Measurements from ENCODE around the gene AUTS2. TPM values are rescaled to one million over a fixed set of nuclear protein-coding genes. Genes with fewer than 3 reads are reported as not detected.

The AUTS2 gene
- total RNA-seq, 2 experiments from 2014 or later: 2.4 to 3.0 TPM

DNA sequence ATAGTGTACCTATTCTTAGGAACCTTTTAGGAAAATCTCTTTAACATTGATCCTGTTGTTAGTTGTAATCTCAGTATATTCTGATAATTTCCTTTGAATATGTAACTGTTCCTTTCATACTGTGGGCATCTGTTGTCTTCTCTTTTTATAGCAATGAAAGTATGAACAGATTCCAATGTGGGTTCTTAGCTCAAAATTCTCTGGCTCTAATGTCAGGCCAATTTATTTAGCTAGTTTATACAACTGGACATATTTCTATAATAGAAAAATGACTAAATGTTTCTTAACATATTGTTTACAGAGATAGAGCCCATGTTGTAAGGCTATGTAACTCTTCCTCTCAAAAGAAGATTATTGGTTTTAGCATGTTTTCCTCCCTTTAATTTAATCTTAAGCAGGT, 363.2 kb downstream of the AUTS2 start:
- H3K27me3 Mint-ChIP-seq: peaks cover 2% of the 10 kb centered on the region
- H3K36me3 Mint-ChIP-seq (ENCODE audit: low read depth): no peaks in the 10 kb centered on the region
- no peak for ATAC-seq
- no peaks in the 10 kb centered on the region for H3K9me3 Mint-ChIP-seq (ENCODE audit: low read depth)
- no peak for DNase-seq
- no peak overlapping the region for H3K4me3 Mint-ChIP-seq
- peaks cover 9% of the 10 kb centered on the region for H3K4me1 Mint-ChIP-seq
- no peak overlapping the region for H3K27ac Mint-ChIP-seq
- ChIA-PET CTCF (interaction anchor here (1.3 kb wide), 1 partner anchor 8 kb away, joined by 5 read pairs; no protein-coding TSS in a partner anchor), POLR2A (no interaction called here)
- intact Hi-C loops (cut with DNase I, micrococcal nuclease): no loop called here

DNA sequence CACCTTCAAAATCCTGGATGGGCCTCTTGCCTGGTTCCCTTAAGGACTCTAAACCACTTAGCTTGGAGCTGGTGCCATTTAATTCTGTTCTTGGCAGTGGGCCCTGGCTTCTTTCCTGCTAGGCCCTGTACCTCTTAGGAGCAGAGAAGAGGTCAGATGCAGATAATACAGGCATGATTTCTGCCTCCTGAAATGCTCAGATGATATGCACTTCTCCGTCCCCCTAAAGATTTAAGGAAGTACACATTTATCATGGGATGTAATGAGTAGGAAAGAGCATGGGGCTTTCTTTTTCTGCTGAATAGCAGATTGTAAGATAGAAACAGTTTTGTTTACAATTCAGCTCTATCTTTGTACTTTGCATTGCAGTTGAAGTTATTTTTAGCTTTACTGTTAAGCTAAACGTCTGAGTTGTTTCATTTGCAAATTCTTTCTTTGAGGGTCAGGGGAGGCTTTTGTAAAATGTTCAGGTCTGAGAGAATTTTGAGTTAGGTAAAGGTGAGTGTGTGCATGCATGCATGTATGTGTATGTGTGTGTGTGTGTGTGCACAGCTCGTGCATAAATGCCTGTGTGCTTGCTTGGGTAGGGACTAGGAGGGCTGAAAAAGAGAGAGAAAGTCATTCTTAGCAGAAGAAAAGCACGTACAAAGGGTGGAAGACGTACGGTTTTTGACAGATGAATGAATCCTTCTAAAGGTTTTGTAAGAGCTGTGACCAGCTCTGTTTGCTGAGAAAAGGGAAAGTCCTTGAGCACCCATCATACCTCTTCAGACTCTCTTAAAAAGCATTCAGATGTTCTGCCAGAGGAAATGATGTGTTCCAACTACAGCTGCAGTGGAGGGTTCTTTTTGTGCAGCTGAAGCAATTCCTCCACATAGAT, 364.2 kb downstream of the AUTS2 start:
- Mint-ChIP-seq H3K36me3 (ENCODE audit: low read depth) (no peaks in the 10 kb centered on the region), H3K4me3 (no peak overlapping the region), H3K4me1 (peaks cover 10% of the 10 kb centered on the region), H3K27me3 (peaks cover 7% of the 10 kb centered on the region), H3K9me3 (ENCODE audit: low read depth) (no peaks in the 10 kb centered on the region), H3K27ac (no peak overlapping the region)
- ATAC-seq: no peak
- ChIA-PET CTCF (interaction anchor here (1.3 kb wide), 1 partner anchor 9 kb away, joined by 5 read pairs; no protein-coding TSS in a partner anchor), POLR2A (no interaction called here)
- DNase-seq: no peak
- intact Hi-C loops (cut with DNase I, micrococcal nuclease): no loop called here

GRCh38 chr7:69963393-69963792, 365.1 kb downstream of the AUTS2 start:
- intact Hi-C loops (cut with DNase I, micrococcal nuclease): no loop called here
- Mint-ChIP-seq H3K27ac (no peak overlapping the region), H3K9me3 (ENCODE audit: low read depth) (no peaks in the 10 kb centered on the region)

GRCh38 chr7:69966766-69967591, 368.7 kb downstream of the AUTS2 start:
- intact Hi-C loops (cut with DNase I, micrococcal nuclease): no loop called here
- CTCF ChIA-PET: no interaction called here

More at GRCh38 chr7:69963393-69963792, 365.1 kb downstream of the AUTS2 start:
- peaks cover 15% of the 10 kb centered on the region for H3K4me1 Mint-ChIP-seq
- DNase-seq: no peak
- no peaks in the 10 kb centered on the region for H3K36me3 Mint-ChIP-seq (ENCODE audit: low read depth)
- no peak for ATAC-seq
- peaks cover 11% of the 10 kb centered on the region for H3K27me3 Mint-ChIP-seq
- CTCF ChIA-PET: interaction anchor here (1.4 kb wide), 1 partner anchor 9 kb away, joined by 4 read pairs; no protein-coding TSS in a partner anchor
- POLR2A ChIA-PET: no interaction called here
- no peak overlapping the region for H3K4me3 Mint-ChIP-seq

GRCh38 chr7:69967689-69968450, 369.6 kb downstream of the AUTS2 start:
- Mint-ChIP-seq H3K27ac (no peak overlapping the region), H3K27me3 (peaks cover 11% of the 10 kb centered on the region), H3K4me3 (no peak overlapping the region), H3K9me3 (ENCODE audit: low read depth) (no peaks in the 10 kb centered on the region), H3K4me1 (peaks cover 9% of the 10 kb centered on the region), H3K36me3 (ENCODE audit: low read depth) (no peaks in the 10 kb centered on the region)
- intact Hi-C loops (cut with DNase I, micrococcal nuclease): no loop called here
- DNase-seq: no peak
- ChIA-PET POLR2A (no interaction called here), CTCF (interaction anchor here (0.6 kb wide), 1 partner anchor 1053 kb away, joined by 3 read pairs; no protein-coding TSS in a partner anchor)
- no peak for ATAC-seq

More at GRCh38 chr7:69966766-69967591, 368.7 kb downstream of the AUTS2 start:
- peaks cover 15% of the 10 kb centered on the region for H3K4me1 Mint-ChIP-seq
- H3K9me3 Mint-ChIP-seq (ENCODE audit: low read depth): no peaks in the 10 kb centered on the region
- peaks cover 11% of the 10 kb centered on the region for H3K27me3 Mint-ChIP-seq
- DNase-seq (no peak), ATAC-seq (no peak)
- H3K4me3 Mint-ChIP-seq: no peak overlapping the region
- POLR2A ChIA-PET: no interaction called here
- H3K36me3 Mint-ChIP-seq (ENCODE audit: low read depth): no peaks in the 10 kb centered on the region
- no peak overlapping the region for H3K27ac Mint-ChIP-seq

- ATAC-seq (no peak), DNase-seq (no peak)
- Mint-ChIP-seq H3K36me3 (ENCODE audit: low read depth) (no peaks in the 10 kb centered on the region), H3K4me3 (no peak overlapping the region), H3K27ac (no peak overlapping the region), H3K27me3 (peaks cover 11% of the 10 kb centered on the region), H3K9me3 (ENCODE audit: low read depth) (no peaks in the 10 kb centered on the region), H3K4me1 (peaks cover 7% of the 10 kb centered on the region)
- ChIA-PET CTCF (no interaction called here), POLR2A (no interaction called here)
- intact Hi-C loops (cut with DNase I, micrococcal nuclease): no loop called here
These were observed 370.8 kb downstream of the AUTS2 start for GRCh38 chr7:69968969-69969556.

GRCh38 chr7:69981646-69982045, 383.4 kb downstream of the AUTS2 start:
- ChIA-PET CTCF (no interaction called here), POLR2A (no interaction called here)
- ATAC-seq (no peak), DNase-seq (no peak)
- Mint-ChIP-seq H3K27ac (no peak overlapping the region), H3K27me3 (no peaks in the 10 kb centered on the region), H3K4me1 (no peaks in the 10 kb centered on the region), H3K36me3 (ENCODE audit: low read depth) (no peaks in the 10 kb centered on the region), H3K9me3 (ENCODE audit: low read depth) (peaks cover 2% of the 10 kb centered on the region), H3K4me3 (no peak overlapping the region)
- intact Hi-C loops (cut with DNase I, micrococcal nuclease): no loop called here

DNA sequence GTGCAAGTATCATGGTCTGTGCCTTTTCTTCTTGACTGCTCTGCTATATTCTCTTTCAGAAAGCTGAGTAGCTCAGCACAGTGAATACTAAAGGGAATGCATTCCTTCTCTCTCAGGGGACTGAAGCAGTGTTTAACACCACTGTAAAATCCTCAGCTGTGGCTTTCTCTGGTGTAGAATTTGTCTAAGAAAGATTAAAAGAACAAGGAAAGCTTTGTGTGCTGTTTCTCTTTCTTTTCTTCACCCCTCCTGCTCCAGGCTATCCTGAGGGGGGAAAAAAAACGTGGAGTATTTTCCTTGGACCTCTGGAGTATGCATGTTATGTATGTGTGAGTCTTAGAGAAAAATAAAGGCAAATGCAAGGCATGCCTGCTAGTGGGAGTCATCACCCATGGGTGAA, 383.9 kb downstream of the AUTS2 start:
- POLR2A ChIA-PET: no interaction called here
- CTCF ChIA-PET: interaction anchor here (0.6 kb wide), 1 partner anchor 748 kb away, joined by 3 read pairs; no protein-coding TSS in a partner anchor
- ATAC-seq: no peak
- H3K36me3 Mint-ChIP-seq (ENCODE audit: low read depth): no peaks in the 10 kb centered on the region
- H3K4me3 Mint-ChIP-seq: no peak overlapping the region
- H3K9me3 Mint-ChIP-seq (ENCODE audit: low read depth): no peaks in the 10 kb centered on the region
- intact Hi-C loops (cut with DNase I, micrococcal nuclease): no loop called here
- no peaks in the 10 kb centered on the region for H3K27me3 Mint-ChIP-seq
- H3K4me1 Mint-ChIP-seq: no peaks in the 10 kb centered on the region
- H3K27ac Mint-ChIP-seq: no peak overlapping the region
- no peak for DNase-seq

DNA sequence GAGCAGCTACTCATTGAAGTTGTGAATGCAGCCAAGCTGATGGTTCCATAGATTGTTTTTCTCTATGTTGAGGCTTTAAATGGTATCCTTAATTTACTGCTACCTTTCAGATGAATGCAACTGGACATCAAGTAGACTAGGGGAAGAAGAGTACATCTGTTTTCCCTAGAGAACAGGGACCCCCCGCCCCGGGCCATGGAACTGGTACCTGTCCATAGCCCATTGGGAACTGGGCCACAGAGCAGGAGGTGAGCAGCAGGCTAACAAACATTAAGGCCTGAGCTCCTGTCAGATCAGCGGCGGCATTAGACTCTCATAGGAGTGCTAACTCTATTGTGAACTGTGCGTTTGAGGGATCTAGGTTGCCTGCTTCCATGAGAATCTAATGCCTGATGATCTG, 391.3 kb downstream of the AUTS2 start:
- H3K9me3 Mint-ChIP-seq (ENCODE audit: low read depth): no peaks in the 10 kb centered on the region

DNA sequence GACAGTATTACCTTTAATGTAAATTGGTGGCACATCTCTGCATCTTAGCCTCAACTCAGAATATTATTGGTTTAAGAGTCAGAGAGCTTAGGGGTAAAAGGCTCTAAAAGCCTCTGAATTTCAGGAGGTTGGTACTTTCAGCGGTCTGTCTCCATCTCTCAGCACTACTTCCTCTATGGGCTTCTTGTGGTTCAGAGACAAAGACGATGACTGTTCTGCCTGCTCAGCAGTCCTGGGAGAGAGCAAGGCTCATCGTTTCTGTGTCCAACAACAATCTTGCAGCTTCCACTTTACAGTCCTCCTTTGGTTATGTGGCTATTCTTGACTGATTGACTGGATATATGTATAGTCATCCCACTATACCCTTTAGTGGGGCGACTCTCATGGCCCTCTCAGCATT, 394.7 kb downstream of the AUTS2 start:
- POLR2A ChIA-PET: no interaction called here
- no peak overlapping the region for H3K27ac Mint-ChIP-seq
- intact Hi-C loops (cut with DNase I, micrococcal nuclease): no loop called here
- DNase-seq: no peak
- no peaks in the 10 kb centered on the region for H3K27me3 Mint-ChIP-seq
- no peaks in the 10 kb centered on the region for H3K4me1 Mint-ChIP-seq
- no peak overlapping the region for H3K4me3 Mint-ChIP-seq
- H3K36me3 Mint-ChIP-seq (ENCODE audit: low read depth): no peaks in the 10 kb centered on the region
- CTCF ChIA-PET: interaction anchor here (0.9 kb wide), 1 partner anchor 13 kb away, joined by 3 read pairs; no protein-coding TSS in a partner anchor
- no peaks in the 10 kb centered on the region for H3K9me3 Mint-ChIP-seq (ENCODE audit: low read depth)
- ATAC-seq: no peak

More for the DNA sequence above, 391.3 kb downstream of the AUTS2 start:
- no peak for ATAC-seq
- H3K4me3 Mint-ChIP-seq: no peak overlapping the region
- H3K36me3 Mint-ChIP-seq (ENCODE audit: low read depth): no peaks in the 10 kb centered on the region
- no peaks in the 10 kb centered on the region for H3K4me1 Mint-ChIP-seq
- H3K27me3 Mint-ChIP-seq: no peaks in the 10 kb centered on the region
- ChIA-PET CTCF (no interaction called here), POLR2A (no interaction called here)
- intact Hi-C loops (cut with DNase I, micrococcal nuclease): no loop called here
- no peak overlapping the region for H3K27ac Mint-ChIP-seq
- DNase-seq: no peak

DNA sequence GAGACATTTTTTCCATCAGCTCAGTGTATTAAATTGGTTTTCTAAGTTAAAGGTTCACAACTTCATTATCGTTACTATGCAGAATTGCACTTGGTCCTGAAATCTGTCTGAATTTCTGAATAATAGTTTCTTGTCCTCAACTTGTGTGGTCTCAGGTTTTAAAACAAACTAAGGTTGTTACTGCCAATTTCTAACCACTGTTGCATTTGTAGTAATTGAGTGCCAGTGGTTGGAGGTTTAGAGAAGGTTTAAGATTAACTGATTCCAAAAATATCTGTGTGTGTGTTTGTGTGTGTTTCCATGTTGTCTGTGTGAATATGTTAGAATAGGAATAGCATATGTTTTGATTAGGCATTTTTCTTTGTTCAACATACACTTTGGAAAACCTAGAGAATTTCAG, 395.9 kb downstream of the AUTS2 start:
- H3K9me3 Mint-ChIP-seq (ENCODE audit: low read depth): no peaks in the 10 kb centered on the region
- ATAC-seq (no peak), DNase-seq (no peak)
- ChIA-PET CTCF (no interaction called here), POLR2A (no interaction called here)
- no peaks in the 10 kb centered on the region for H3K27me3 Mint-ChIP-seq
- H3K4me1 Mint-ChIP-seq: no peaks in the 10 kb centered on the region
- no peaks in the 10 kb centered on the region for H3K36me3 Mint-ChIP-seq (ENCODE audit: low read depth)
- no peak overlapping the region for H3K27ac Mint-ChIP-seq
- H3K4me3 Mint-ChIP-seq: no peak overlapping the region
- intact Hi-C loops (cut with DNase I, micrococcal nuclease): no loop called here
